Stomach (tissue), 4 donors: ENCODE data around the gene GTF2I.

Experiments
- EP300 ChIP-seq: sonication (generic); formaldehyde crosslinking; IDR thresholded peaks from one replicate; pipeline ENCODE4 v1.6.1; 2017; ENCODE audit warnings: antibody characterized with exemption
- POLR2A ChIP-seq, 4 donors: fragments of 450-650 bp; IDR thresholded peaks; one replicate each; pipeline ENCODE4 v1.6.1; 2016; ENCODE audit warnings: antibody characterized with exemption in 4 of 4, control low read depth in 2 of 4, mild to moderate bottlenecking in 1 of 4, moderate library complexity in 1 of 4
- POLR2AphosphoS5 ChIP-seq, 3 donors: sonication (generic); formaldehyde crosslinking; IDR thresholded peaks; one replicate each; pipeline ENCODE4 v1.6.1; 2016; ENCODE audit warnings: antibody characterized with exemption in 3 of 3
- TF ChIP-seq, protein P1 (sequence below), 7 experiments: fragments of 450-650 bp in 4 of 7; fragments of 200-600 bp in 3 of 7; sonication (generic) in 3 of 7; IDR thresholded peaks; one replicate each; pipeline ENCODE4 v1.5.1; 2016 to 2019; ENCODE audit warnings: antibody characterized with exemption in 7 of 7, control low read depth in 2 of 7, mild to moderate bottlenecking in 1 of 7

DNA sequence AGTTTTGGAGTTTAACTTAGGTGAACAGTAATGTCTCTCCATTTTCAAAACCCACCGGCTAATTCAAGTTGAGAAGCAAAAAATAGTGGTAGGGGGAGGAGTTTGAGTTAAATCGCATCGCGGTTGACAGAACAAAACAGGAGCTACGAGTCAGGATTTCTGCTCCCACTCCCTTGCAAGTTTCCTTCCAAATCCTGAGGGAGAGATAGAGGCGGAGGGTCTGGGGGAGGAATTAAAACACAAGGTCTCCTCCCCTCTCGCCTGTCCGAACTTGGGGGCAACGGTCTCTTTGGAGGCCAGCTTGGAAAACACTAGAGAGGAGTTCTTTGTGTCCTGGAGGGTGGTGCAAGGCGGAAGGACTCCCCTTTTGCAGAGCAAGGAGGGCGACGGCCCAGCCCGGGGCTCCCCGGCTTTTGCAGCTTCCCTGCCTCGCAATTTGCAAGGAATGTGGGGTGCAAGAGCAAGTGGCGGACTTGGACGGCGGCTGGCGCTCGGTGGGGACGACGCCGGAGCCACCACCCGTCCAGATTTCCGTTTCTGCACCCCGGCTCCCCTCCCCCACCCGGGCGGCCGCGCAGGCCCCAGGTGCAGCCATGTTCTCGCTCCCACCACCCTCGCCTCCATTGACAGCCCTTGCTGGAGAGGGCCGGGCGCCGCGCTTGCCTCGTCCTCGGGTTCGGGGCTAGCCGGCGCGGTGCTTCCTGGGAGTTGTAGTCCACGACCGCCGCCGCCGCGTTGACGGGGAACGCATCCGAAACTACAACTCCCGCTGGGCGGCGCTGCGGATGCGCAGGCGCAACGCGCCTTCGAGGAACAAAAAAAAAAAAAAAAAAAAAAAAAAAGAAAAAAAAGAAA lies 454 bp upstream of the GTF2I start:
- TF ChIP-seq POLR2A (IDR thresholded peaks at IDR 0.05) (no peak), POLR2AphosphoS5 (IDR thresholded peaks at IDR 0.05) (peak; percentile 73 to 92 (median 87)), EP300 (no peak)
- TF ChIP-seq, protein P1, sequence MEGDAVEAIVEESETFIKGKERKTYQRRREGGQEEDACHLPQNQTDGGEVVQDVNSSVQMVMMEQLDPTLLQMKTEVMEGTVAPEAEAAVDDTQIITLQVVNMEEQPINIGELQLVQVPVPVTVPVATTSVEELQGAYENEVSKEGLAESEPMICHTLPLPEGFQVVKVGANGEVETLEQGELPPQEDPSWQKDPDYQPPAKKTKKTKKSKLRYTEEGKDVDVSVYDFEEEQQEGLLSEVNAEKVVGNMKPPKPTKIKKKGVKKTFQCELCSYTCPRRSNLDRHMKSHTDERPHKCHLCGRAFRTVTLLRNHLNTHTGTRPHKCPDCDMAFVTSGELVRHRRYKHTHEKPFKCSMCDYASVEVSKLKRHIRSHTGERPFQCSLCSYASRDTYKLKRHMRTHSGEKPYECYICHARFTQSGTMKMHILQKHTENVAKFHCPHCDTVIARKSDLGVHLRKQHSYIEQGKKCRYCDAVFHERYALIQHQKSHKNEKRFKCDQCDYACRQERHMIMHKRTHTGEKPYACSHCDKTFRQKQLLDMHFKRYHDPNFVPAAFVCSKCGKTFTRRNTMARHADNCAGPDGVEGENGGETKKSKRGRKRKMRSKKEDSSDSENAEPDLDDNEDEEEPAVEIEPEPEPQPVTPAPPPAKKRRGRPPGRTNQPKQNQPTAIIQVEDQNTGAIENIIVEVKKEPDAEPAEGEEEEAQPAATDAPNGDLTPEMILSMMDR (IDR thresholded peaks at IDR 0.05) = peak in 2 of 7 experiments; percentile 20 to 30
